NCI-H345 treated with DMSO at 0.1 percent for 48 hours (cell line): ENCODE measurements around the gene KIF3A.

Experiments
- DNase-seq: peaks from one replicate; lab custom pipeline; 2025; ENCODE audit not compliant: unreplicated experiment; lab: John Stamatoyannopoulos, UW

KIF3A gene

GRCh38 chr5:132664696-132665209 is 72.6 kb downstream of the KIF3A start:
- DNase-seq = no peak

GRCh38 chr5:132663771-132664695 is 73.3 kb downstream of the KIF3A start:
- no peak for DNase-seq

GRCh38 chr5:132662925-132663770 is 74.2 kb downstream of the KIF3A start:
- DNase-seq = no peak

GRCh38 chr5:132662004-132662401 is 75.3 kb downstream of the KIF3A start:
- DNase-seq = no peak

GRCh38 chr5:132661231-132662003 is 75.9 kb downstream of the KIF3A start:
- DNase-seq = no peak

GRCh38 chr5:132659598-132660493 is 77.5 kb downstream of the KIF3A start:
- DNase-seq = no peak

GRCh38 chr5:132658381-132659302 is 78.7 kb downstream of the KIF3A start:
- no peak for DNase-seq

- no peak for DNase-seq
Observed at GRCh38 chr5:132657676-132658380, 79.5 kb downstream of the KIF3A start, which contains the start of gene IL13. IL13 (plus strand) TSS chr5:132658173; CDS start chr5:132658187, 14 bp downstream.

- DNase-seq = no peak
Observed at GRCh38 chr5:132656774-132657355, 80.5 kb downstream of the KIF3A start.

- no peak for DNase-seq
Observed at GRCh38 chr5:132655821-132656773, 81.2 kb downstream of the KIF3A start.

GRCh38 chr5:132653716-132654115 is 83.6 kb downstream of the KIF3A start:
- no peak for DNase-seq

GRCh38 chr5:132651838-132652469 is 85.4 kb downstream of the KIF3A start:
- no peak for DNase-seq

GRCh38 chr5:132648355-132648754 is 89.0 kb downstream of the KIF3A start:
- DNase-seq = no peak

- DNase-seq = no peak
Observed at GRCh38 chr5:132647473-132647872, 89.9 kb downstream of the KIF3A start.

- no peak for DNase-seq
Observed at GRCh38 chr5:132646583-132647266, 90.6 kb downstream of the KIF3A start.

GRCh38 chr5:132644177-132644576 is 93.2 kb downstream of the KIF3A start:
- no peak for DNase-seq
